SK-N-SH treated with all-trans-retinoic acid at 6 μM for 48 hours (cell line): ENCODE measurements around the gene CTR9.

Source experiments
- ATAC-seq: fragments of 200-7000 bp; cut with Tn5 transposase; 3 replicates; pipeline ENCODE4 v1.9.1; 2020; ENCODE audit warnings: mild to moderate bottlenecking, moderate library complexity
- ARNTL ChIP-seq: fragments of 450-650 bp; formaldehyde crosslinking; IDR thresholded peaks from 2 replicates; pipeline ENCODE4 v1.5.0; 2020; ENCODE audit warnings: low read depth, mild to moderate bottlenecking, moderate library complexity, borderline replicate concordance
- GLIS3 ChIP-seq: fragments of 250-450 bp; sonication (Bioruptor Pico); IDR thresholded peaks from 2 replicates; pipeline ENCODE4 v1.5.0; 2020; ENCODE audit warnings: mild to moderate bottlenecking, moderate library complexity
- ISL1 ChIP-seq: fragments of 250-450 bp; sonication (Bioruptor Pico); IDR thresholded peaks from 2 replicates; pipeline ENCODE4 v2.1.2; 2022; ENCODE audit warnings: mild to moderate bottlenecking, moderate library complexity
- OSR1 ChIP-seq: fragments of 250-450 bp; sonication (Bioruptor Pico); IDR thresholded peaks from 2 replicates; pipeline ENCODE4 v1.8.0; 2022; ENCODE audit warnings: moderate library complexity, mild to moderate bottlenecking, inconsistent platforms
- PPARA ChIP-seq: fragments of 250-450 bp; sonication (Bioruptor Pico); IDR thresholded peaks from 2 replicates; pipeline ENCODE4 v1.5.0; 2020; ENCODE audit warnings: mild to moderate bottlenecking, borderline replicate concordance
- RARB ChIP-seq: fragments of 250-450 bp; sonication (Bioruptor Pico); IDR thresholded peaks from 2 replicates; pipeline ENCODE4 v1.8.0; 2021; ENCODE audit warnings: mild to moderate bottlenecking, moderate library complexity
- ZC3H10 ChIP-seq: fragments of 250-450 bp; sonication (Bioruptor Pico); IDR thresholded peaks from 2 replicates; pipeline ENCODE4 v1.5.1; 2021; ENCODE audit warnings: mild to moderate bottlenecking, moderate library complexity
- ZFP3 ChIP-seq: fragments of 250-450 bp; sonication (Bioruptor Pico); IDR thresholded peaks from 2 replicates; pipeline ENCODE4 v1.5.0; 2020; ENCODE audit warnings: mild to moderate bottlenecking, moderate library complexity
- ZFP30 ChIP-seq: fragments of 450-650 bp; formaldehyde crosslinking; IDR thresholded peaks from 2 replicates; pipeline ENCODE4 v1.5.0; 2022; ENCODE audit warnings: mild to moderate bottlenecking, moderate library complexity
- ZNF565 ChIP-seq: fragments of 450-650 bp; formaldehyde crosslinking; conservative IDR thresholded peaks from 2 replicates; pipeline ENCODE4 v1.5.0; 2020; ENCODE audit warnings: low read depth, mild to moderate bottlenecking, moderate library complexity
- ZNF70 ChIP-seq: fragments of 450-650 bp; formaldehyde crosslinking; IDR thresholded peaks from 2 replicates; pipeline ENCODE4 v1.5.0; 2020; ENCODE audit warnings: mild to moderate bottlenecking, moderate library complexity
- ZNF8 ChIP-seq: fragments of 450-650 bp; formaldehyde crosslinking; IDR thresholded peaks from 2 replicates; pipeline ENCODE4 v1.5.0; 2020; ENCODE audit warnings: mild to moderate bottlenecking, moderate library complexity
- TF ChIP-seq, protein P1 (sequence below): fragments of 250-450 bp; sonication (Bioruptor Pico); IDR thresholded peaks from 2 replicates; pipeline ENCODE4 v1.8.0; 2021; ENCODE audit warnings: low read depth, mild to moderate bottlenecking, moderate library complexity, borderline replicate concordance
- TF ChIP-seq, protein P2 (sequence below): fragments of 250-450 bp; sonication (Bioruptor Pico); IDR thresholded peaks from 2 replicates; pipeline ENCODE4 v1.8.0; 2020; ENCODE audit warnings: mild to moderate bottlenecking, moderate library complexity, borderline replicate concordance
- TF ChIP-seq, protein P3 (sequence below): fragments of 250-450 bp; sonication (Bioruptor Pico); IDR thresholded peaks from 2 replicates; pipeline ENCODE4 v1.5.1; 2021; ENCODE audit warnings: mild to moderate bottlenecking, moderate library complexity
- TF ChIP-seq, protein P4 (sequence below): fragments of 250-450 bp; sonication (Bioruptor Pico); IDR thresholded peaks from 2 replicates; pipeline ENCODE4 v1.5.0; 2020; ENCODE audit warnings: mild to moderate bottlenecking, moderate library complexity

Gene CTR9

DNA sequence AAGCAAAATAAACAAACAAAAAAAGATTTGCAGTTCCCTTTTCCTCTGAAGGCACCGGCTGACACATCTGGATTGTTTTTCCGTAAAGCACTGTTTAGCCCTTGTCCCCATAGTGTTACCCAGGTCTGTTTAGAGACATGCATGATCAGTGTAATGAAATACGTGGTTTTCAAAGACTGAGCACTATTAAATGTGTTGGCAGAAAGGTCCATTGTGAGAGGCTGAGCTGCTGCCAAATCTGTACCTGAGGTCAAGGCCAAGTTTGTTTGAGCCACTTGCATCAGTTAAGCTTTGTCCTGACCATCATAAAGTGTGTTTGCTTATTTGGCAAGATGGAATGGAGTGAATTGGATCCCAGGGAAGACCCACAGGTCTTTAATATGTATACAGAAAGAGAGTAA, 26.3 kb downstream of the CTR9 start:
- no peak for ATAC-seq

DNA sequence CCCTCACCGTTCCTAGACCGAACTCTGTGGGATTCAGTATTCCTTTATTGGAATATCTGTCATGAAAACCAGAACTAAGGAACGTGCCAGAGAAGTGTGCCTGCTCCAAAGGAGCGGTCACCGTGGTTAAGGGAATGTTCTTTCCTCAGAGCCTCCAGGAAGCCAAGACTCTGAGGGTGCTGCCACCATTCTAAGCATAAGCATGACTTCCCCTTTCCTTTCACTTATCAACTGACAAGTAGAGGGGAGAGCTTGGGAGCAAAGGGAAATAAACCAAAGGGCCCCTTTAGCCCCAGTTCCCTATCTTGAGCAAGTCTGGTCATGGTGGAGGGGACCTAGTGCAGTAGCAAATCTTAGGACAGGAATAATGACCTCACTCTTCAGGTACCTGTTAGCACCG, 26.8 kb downstream of the CTR9 start:
- TF ChIP-seq ZNF8 (CRISPR knock-in tag) (no peak), ZNF565 (CRISPR knock-in tag) (no peak), ZNF70 (CRISPR knock-in tag) (no peak), PPARA (CRISPR knock-in tag) (no peak), ZFP30 (CRISPR knock-in tag) (no peak), RARB (no peak), ZC3H10 (CRISPR knock-in tag) (no peak), ISL1 (CRISPR knock-in tag) (no peak)
- TF ChIP-seq, protein P1, sequence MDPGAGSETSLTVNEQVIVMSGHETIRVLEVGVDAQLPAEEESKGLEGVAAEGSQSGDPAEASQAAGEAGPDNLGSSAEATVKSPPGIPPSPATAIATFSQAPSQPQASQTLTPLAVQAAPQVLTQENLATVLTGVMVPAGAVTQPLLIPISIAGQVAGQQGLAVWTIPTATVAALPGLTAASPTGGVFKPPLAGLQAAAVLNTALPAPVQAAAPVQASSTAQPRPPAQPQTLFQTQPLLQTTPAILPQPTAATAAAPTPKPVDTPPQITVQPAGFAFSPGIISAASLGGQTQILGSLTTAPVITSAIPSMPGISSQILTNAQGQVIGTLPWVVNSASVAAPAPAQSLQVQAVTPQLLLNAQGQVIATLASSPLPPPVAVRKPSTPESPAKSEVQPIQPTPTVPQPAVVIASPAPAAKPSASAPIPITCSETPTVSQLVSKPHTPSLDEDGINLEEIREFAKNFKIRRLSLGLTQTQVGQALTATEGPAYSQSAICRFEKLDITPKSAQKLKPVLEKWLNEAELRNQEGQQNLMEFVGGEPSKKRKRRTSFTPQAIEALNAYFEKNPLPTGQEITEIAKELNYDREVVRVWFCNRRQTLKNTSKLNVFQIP: no peak
- TF ChIP-seq, protein P2, sequence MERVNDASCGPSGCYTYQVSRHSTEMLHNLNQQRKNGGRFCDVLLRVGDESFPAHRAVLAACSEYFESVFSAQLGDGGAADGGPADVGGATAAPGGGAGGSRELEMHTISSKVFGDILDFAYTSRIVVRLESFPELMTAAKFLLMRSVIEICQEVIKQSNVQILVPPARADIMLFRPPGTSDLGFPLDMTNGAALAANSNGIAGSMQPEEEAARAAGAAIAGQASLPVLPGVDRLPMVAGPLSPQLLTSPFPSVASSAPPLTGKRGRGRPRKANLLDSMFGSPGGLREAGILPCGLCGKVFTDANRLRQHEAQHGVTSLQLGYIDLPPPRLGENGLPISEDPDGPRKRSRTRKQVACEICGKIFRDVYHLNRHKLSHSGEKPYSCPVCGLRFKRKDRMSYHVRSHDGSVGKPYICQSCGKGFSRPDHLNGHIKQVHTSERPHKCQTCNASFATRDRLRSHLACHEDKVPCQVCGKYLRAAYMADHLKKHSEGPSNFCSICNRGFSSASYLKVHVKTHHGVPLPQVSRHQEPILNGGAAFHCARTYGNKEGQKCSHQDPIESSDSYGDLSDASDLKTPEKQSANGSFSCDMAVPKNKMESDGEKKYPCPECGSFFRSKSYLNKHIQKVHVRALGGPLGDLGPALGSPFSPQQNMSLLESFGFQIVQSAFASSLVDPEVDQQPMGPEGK (CRISPR knock-in tag): no peak
- TF ChIP-seq, protein P3, sequence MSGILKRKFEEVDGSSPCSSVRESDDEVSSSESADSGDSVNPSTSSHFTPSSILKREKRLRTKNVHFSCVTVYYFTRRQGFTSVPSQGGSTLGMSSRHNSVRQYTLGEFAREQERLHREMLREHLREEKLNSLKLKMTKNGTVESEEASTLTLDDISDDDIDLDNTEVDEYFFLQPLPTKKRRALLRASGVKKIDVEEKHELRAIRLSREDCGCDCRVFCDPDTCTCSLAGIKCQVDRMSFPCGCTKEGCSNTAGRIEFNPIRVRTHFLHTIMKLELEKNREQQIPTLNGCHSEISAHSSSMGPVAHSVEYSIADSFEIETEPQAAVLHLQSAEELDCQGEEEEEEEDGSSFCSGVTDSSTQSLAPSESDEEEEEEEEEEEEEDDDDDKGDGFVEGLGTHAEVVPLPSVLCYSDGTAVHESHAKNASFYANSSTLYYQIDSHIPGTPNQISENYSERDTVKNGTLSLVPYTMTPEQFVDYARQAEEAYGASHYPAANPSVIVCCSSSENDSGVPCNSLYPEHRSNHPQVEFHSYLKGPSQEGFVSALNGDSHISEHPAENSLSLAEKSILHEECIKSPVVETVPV (CRISPR knock-in tag): no peak
- TF ChIP-seq, protein P4, sequence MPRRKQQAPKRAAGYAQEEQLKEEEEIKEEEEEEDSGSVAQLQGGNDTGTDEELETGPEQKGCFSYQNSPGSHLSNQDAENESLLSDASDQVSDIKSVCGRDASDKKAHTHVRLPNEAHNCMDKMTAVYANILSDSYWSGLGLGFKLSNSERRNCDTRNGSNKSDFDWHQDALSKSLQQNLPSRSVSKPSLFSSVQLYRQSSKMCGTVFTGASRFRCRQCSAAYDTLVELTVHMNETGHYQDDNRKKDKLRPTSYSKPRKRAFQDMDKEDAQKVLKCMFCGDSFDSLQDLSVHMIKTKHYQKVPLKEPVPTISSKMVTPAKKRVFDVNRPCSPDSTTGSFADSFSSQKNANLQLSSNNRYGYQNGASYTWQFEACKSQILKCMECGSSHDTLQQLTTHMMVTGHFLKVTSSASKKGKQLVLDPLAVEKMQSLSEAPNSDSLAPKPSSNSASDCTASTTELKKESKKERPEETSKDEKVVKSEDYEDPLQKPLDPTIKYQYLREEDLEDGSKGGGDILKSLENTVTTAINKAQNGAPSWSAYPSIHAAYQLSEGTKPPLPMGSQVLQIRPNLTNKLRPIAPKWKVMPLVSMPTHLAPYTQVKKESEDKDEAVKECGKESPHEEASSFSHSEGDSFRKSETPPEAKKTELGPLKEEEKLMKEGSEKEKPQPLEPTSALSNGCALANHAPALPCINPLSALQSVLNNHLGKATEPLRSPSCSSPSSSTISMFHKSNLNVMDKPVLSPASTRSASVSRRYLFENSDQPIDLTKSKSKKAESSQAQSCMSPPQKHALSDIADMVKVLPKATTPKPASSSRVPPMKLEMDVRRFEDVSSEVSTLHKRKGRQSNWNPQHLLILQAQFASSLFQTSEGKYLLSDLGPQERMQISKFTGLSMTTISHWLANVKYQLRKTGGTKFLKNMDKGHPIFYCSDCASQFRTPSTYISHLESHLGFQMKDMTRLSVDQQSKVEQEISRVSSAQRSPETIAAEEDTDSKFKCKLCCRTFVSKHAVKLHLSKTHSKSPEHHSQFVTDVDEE: no peak
- ATAC-seq: no peak; the same call in 2 of the 3 replicates

More for the DNA sequence above, 26.3 kb downstream of the CTR9 start:
- TF ChIP-seq, protein P4: no peak
- TF ChIP-seq RARB: no peak
- TF ChIP-seq OSR1: no peak
- TF ChIP-seq ARNTL (CRISPR knock-in tag): no peak
- TF ChIP-seq GLIS3 (CRISPR knock-in tag): no peak
- TF ChIP-seq, protein P2 (CRISPR knock-in tag): no peak
- no peak for TF ChIP-seq ZFP3 (CRISPR knock-in tag)
